Right atrium auricular region (tissue), 2 donors: ENCODE measurements around the gene CYP46A1. TPM values are rescaled to one million over a fixed set of nuclear protein-coding genes. Genes with fewer than 3 reads are reported as not detected.
A peak's percentile ranks its signal among the peaks of the same experiment; 100 is the strongest.

Experiments used
- DNase-seq: peaks from one replicate; pipeline ENCODE4 v3.0.0-alpha.2; 2019; ENCODE audit warnings: low spot score
- H3K27ac ChIP-seq, 2 donors: fragments of 200-600 bp; sonication (generic); 1 replicate in 1 of 2; 2 replicates in 1 of 2; pipeline ENCODE4 v1.5.1; 2016 to 2019
- H3K27me3 ChIP-seq, 2 donors: fragments of 200-600 bp; sonication (generic); one replicate each; pipeline versions ENCODE4 v1.5.1 to v1.6.0; 2017 to 2019
- H3K36me3 ChIP-seq: fragments of 200-600 bp; sonication (generic); one replicate; pipeline ENCODE4 v1.5.1; 2016
- H3K4me1 ChIP-seq, 2 donors: fragments of 200-600 bp; sonication (generic); one replicate each; pipeline versions ENCODE4 v1.5.1 to v1.6.0; 2017 to 2019
- H3K4me3 ChIP-seq, 2 donors: fragments of 200-600 bp; sonication (generic); 1 replicate in 1 of 2; 2 replicates in 1 of 2; pipeline ENCODE4 v1.5.1; 2017 to 2019; ENCODE audit warnings: mild to moderate bottlenecking in 1 of 2, moderate library complexity in 1 of 2
- H3K9me3 ChIP-seq, 2 donors: fragments of 200-600 bp; sonication (generic); one replicate each; pipeline ENCODE4 v1.5.1; 2019
- CTCF ChIP-seq, 2 donors: fragments of 200-600 bp; sonication (generic); IDR thresholded peaks; one replicate each; pipeline ENCODE4 v1.5.1; 2019; ENCODE audit warnings: antibody characterized with exemption in 2 of 2
- total RNA-seq, 2 donors: library from RNA; depleted of rRNA; stranded (reverse); fragments of >200 nt; gene quantifications; one replicate each; pipeline ENCODE4 v1.1.0, GENCODE V29; 2016

Gene CYP46A1
- total RNA-seq, 2 donors from 2014 or later, result 1.4 to 6.9 TPM

GRCh38 chr14:99721792-99722516 is 37.9 kb downstream of the CYP46A1 start:
- no peak for TF ChIP-seq CTCF (IDR thresholded peaks at IDR 0.05)
- H3K27me3 ChIP-seq, result no peaks in the 10 kb centered on the region
- DNase-seq, result peak; percentile 32
- H3K4me1 ChIP-seq, result no peaks in the 10 kb centered on the region
- H3K9me3 ChIP-seq, result no peaks in the 10 kb centered on the region
- H3K27ac ChIP-seq, result no peak overlapping the region
- no peaks in the 10 kb centered on the region for H3K36me3 ChIP-seq
- H3K4me3 ChIP-seq, result no peak overlapping the region

- no peaks in the 10 kb centered on the region for H3K27me3 ChIP-seq
- H3K4me3 ChIP-seq, result no peak overlapping the region
- DNase-seq, result peak; percentile 48
- H3K4me1 ChIP-seq, result no peaks in the 10 kb centered on the region
- H3K9me3 ChIP-seq, result no peaks in the 10 kb centered on the region
- no peak for TF ChIP-seq CTCF (IDR thresholded peaks at IDR 0.05)
- no peak overlapping the region for H3K27ac ChIP-seq
- no peaks in the 10 kb centered on the region for H3K36me3 ChIP-seq
Observed at GRCh38 chr14:99722741-99723140, 38.6 kb downstream of the CYP46A1 start.

GRCh38 chr14:99724196-99724891 is 40.2 kb downstream of the CYP46A1 start:
- H3K9me3 ChIP-seq, result no peaks in the 10 kb centered on the region
- H3K27me3 ChIP-seq, result no peaks in the 10 kb centered on the region
- H3K4me3 ChIP-seq, result no peak overlapping the region
- DNase-seq, result peak; percentile 23
- TF ChIP-seq CTCF (IDR thresholded peaks at IDR 0.05), result no peak
- no peaks in the 10 kb centered on the region for H3K4me1 ChIP-seq
- H3K27ac ChIP-seq, result no peak overlapping the region
- H3K36me3 ChIP-seq, result no peaks in the 10 kb centered on the region

GRCh38 chr14:99724939-99725773 is 41.1 kb downstream of the CYP46A1 start:
- H3K27ac ChIP-seq, result no peak overlapping the region
- peaks cover 0 to 6% of the 10 kb centered on the region in 2 donors for H3K4me1 ChIP-seq
- no peak overlapping the region for H3K4me3 ChIP-seq
- no peak for TF ChIP-seq CTCF (IDR thresholded peaks at IDR 0.05)
- peak; percentile 28 for DNase-seq
- H3K36me3 ChIP-seq, result no peaks in the 10 kb centered on the region
- no peaks in the 10 kb centered on the region for H3K27me3 ChIP-seq
- H3K9me3 ChIP-seq, result no peaks in the 10 kb centered on the region

- no peak overlapping the region for H3K4me3 ChIP-seq
- peaks cover 0 to 14% of the 10 kb centered on the region in 2 donors for H3K4me1 ChIP-seq
- H3K27ac ChIP-seq, result no peak overlapping the region
- no peaks in the 10 kb centered on the region for H3K36me3 ChIP-seq
- TF ChIP-seq CTCF (IDR thresholded peaks at IDR 0.05), result no peak
- DNase-seq, result peak; percentile 56
- H3K9me3 ChIP-seq, result no peaks in the 10 kb centered on the region
- no peaks in the 10 kb centered on the region for H3K27me3 ChIP-seq
Observed at GRCh38 chr14:99725774-99726537, 41.9 kb downstream of the CYP46A1 start.
